Cerebellar cortex (tissue), 1 donor: ENCODE measurements around the gene AFF3.
"Not testable (repeated sequence)": the region's sequence is repeated elsewhere in the genome, so short reads cannot be mapped to it uniquely, and the experiment has no call there.

ENCODE experiments used
- DNase-seq: peaks from one replicate; pipeline ENCODE4 v3.0.0-alpha.2; 2015; ENCODE audit warnings: low spot score

Gene AFF3

DNA sequence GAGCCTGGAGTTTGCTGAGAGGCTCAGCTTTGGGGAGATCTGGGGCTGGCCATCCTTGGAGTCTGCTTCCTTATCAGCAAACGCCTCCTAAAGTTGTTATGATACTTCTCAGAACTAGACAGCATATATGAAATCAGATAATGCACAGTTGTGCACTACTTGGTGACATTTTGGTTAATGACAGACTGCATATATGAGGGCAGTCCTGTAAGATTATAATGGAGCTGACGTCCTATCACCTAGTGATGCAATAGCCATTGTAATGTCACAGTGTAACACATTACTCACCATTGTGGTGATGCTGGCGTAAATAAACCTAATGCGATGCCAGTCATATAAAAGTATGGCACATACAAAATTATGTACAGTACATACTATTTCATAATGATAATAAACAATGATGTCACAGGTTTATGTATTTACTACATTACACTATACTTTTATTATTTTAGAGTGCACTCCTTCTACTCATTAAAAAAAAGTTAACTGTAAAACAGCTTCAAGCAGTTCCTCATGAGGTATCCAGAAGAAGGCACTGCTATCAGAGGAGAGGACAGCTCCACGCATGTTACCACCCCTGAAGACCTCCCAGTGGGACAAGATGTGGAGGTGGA lies 354.5 kb downstream of the AFF3 start:
- DNase-seq, result no peak

DNA sequence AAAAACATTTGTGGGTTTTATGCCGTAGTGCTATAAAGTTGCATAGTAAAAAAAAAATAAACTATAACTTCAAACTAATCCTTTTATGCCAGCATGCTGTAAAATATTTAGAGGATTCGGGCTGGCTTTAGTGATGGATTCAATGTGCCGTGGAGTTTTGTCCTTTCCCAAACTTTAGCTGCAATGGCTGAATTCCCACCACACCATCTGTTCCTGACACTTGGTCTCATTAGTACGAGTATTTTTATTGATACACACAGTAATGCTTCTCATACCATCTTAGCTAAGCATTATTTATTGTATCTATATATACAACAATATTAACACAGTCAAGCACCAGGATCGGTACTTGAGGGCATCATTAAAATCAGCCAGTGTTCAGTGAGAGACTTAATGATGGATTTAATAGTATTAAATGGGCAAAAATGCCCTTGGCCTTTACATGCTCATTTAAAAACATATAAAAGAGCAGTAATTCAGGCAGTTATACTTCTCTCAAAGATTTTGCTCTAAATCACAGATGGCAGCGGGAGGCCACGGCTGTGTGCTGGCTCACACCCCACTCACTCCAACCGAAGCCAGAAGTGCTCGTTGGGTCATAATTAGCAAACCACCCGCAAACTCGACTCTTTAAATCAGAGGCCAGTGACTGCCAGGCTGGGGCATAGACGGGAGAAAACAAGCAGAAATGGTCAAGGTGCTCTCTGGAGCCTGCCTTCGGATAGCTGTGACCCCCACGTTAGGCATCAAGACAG lies 355.6 kb downstream of the AFF3 start:
- peak; percentile 65 for DNase-seq

DNA sequence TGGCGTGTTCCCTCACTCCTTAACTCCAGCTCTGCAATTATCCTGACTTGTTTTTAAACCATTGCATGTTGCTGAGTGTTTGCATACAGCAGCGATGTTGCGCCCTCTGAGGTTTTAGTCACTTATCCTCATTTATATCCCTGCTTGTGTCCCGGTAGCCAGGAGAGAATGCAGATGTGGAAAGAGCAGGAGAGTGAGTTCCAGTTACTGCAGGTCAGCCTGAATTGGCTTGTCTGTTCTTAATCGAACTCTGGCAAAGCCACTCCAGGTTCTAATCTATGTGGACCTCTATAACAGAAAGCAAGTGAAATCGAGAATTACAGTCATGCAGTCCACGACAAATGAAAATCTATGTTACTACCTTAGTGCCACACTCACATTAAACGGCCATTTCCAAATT lies 357.4 kb downstream of the AFF3 start:
- DNase-seq, result no peak

DNA sequence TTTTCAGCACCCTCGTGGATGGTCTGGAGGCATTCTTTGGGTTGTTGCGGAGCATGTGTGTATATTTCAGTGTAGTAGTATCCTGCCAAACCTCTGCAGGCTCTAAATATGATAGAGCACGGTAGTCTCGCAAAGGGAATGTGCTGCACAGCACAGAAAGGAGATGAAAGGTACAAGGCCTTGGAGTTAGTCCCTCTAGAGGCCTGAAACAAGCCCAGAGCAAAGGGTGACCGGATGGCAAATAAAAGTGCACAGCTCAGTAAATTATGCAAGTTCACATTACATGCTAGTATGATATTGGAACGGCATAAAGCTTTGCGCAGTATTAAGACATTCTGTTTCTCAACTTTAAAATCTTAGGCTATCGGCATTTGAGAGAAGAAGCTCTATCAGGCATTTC lies 358.1 kb downstream of the AFF3 start:
- no peak for DNase-seq

DNA sequence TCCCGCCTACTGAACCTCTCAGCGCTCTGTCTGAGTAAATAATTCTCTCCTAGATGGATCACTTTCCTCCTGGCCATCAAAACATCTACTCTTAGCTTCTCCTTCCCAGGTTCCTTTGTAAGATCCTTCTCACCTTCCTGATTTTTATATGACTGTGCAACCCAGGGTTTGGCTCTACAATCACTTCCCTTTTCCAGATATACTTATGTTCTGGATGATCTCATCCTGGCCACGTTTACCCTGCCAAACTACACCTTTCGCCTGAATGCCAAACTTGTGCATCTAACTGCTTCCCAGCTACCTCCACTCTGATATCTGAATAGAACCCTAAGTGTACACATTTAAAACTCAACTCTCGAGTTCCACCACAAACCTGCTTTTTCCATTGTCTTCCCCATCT lies 362.1 kb downstream of the AFF3 start:
- DNase-seq, result peak; percentile 53

DNA sequence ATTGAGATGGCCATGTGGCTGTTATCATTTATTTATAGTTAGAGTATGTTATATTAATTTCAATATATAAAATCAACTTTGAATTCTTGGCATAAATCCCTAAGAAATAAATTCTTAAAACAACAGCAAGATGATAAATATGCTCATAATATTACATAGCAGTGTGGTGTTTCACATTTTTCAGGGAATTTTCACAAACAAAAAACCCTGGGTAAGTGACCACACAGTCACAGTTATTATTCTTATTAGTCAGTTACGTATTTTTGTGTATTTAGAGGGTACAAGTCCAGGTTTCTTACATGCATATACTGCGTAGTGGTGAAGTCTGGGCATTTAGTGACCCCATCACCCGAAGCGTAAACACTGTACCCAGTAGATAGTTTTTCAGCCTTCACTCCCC lies 363.1 kb downstream of the AFF3 start:
- no peak for DNase-seq

DNA sequence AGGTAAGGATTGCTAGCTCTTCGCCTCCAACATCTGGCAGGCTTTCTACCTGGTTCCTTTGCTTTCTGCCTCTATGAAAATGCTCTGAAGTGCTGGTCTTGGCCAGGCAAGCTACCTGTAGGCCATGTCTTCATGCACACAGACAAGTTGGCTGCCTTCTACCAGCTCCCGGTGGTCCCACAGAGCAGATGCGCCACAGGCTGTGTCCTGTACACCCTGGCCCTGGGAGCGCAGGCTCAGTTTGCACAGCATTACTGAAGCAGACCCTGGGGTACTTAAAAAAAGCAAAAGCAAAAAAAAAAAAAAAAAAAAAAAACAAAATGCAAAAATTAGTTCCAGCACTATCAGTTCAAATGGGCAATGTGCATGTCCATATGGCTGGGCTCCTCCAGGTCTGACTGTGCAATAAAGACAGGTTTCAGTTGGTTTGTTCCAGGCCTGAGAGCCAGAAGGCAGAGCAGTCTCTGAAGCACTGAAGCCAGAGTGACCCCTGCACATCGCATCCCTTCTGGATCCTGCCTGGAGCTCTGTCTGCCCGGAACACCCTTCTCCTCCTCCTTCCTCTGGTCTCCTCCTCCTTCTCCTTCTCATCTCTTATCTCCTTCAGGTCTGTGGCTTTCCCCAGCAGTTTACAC lies 364.6 kb downstream of the AFF3 start:
- peak; percentile 88 for DNase-seq

DNA sequence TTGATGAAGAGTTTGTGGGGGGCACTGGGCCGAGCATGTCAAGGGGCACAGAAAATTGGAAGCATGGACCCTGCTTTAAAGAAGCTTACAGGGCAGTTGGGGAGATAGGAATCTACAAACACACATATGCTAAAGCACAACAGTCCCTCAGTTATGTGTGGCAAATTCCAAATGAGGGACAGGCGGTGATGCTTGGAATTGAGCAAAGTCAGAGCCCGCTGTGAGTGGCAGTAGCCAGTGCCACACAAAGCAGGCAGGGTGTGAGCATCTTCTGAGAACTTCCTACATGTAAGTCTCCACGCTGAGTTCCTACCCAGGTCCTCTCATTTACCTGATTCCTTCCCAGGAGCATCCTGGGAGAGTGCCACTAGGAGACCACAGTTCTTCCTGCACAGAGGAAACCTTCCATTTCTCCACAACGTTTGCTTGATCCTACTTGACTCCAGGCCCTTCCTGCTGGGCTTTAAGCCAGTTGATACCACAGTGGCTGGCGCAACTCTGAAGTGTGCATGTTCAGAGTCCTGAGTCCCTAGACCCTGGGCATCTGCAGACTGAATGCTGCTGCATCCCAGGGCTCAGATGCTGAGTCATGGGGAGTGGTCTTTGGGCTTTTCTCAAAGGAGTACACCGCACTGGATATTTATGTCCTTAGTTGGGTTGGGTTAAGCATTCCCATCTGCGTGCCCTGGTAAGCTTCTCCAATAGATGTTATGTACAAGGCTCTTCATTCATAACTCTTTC lies 365.3 kb downstream of the AFF3 start:
- peak; percentile 57 for DNase-seq

DNA sequence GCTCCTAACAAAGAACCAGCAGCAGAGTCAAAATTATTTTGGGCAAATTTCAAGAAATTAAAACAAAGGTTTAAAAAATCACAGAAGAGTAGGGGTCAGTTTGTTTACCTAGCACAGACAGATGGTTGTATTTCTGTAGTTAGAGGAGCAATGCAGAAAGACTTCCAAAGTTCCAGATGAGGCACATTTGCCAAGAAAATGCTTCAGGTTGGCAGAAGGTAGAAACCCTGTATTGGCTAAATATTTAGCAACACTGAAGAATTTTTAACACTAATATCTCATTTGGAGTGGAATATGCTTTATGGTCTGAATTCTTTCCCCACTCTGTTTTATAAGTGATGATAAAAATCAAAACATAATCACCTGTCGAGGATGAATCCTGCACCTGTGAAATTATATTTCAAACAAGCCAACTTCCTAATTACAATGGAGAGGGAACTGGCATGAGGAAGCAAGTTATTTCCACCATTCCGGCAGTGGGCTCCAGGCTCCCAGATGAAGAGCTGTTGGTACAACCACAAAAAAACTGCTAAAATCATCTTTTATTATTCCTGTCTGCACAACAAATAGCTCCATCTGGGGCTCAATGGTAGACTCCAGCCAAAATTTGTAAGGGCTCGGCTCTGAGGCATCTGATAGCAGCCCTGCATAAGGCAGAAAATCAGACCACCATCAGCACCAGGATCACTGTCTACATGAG lies 366.0 kb downstream of the AFF3 start:
- peak; percentile 88 for DNase-seq

DNA sequence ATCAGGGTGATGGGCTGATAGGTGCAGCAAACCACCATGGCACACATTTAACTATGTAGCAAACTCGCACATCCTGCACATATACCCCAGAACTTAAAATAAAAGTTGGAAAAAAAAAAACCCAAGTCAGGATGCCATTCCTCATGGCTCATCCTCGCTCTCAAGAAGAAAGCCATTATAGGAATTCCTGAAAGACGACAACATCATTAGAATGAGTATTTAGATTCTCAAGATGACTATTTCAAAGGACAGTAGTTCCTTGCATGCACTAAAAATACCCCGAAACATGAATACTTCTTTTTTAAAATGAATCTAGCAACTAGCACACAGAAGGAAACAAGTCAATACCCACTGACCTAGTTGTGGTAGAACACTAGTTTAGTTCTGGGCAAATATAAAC lies 366.8 kb downstream of the AFF3 start:
- DNase-seq, result no peak

DNA sequence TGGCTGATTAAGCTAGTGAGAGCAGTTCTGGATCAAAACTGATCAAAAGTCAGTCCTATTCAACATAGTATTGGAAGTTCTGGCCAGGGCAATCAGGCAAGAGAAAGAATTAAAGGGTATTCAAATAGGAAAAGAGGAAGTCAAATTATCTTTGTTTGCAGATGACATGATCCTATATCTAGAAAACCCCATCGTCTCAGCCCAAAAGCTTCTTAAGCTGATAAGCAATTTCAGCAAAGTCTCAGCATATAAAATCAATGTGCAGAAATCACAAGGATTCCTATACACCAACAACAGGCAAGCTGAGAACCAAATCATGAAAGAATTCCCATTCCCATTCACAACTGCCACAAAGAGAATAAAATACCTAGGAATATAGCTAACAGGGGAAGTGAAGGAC lies 368.7 kb downstream of the AFF3 start:
- not testable (repeated sequence) for DNase-seq

DNA sequence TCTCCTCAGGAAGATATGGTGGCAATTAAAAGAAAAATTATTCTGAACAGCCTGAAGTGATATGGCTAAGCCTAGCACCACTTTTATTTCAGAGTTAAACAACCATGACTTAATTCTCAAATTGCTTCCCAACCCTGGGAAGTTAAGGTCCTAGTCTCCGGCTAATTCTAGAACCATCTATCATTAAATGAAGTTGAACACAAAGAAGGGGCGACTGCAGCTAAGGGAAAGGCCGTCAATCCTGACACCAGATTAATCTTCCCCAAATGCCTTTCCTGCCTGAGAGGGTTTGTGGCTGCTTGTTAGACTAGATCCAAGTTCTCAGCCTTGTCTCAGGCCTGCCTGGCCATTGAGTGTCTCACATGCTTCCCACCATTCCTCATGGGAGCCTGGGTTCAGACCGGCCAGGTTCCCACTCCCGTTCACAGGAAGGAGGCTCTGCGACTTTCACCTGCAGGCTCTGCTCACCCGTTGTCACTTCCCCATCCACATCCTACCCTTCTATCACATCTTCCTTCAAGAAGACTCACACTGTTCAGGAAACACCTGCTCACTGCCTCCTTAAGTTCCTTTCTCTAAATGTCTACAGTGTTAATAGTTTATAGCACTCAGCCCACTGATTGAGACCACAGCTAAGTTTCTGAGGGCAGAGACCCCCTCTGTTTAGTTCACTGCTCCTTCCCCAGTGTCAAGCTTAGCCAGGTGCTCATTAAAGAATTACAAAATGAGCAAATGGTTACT lies 369.6 kb downstream of the AFF3 start:
- no peak for DNase-seq

DNA sequence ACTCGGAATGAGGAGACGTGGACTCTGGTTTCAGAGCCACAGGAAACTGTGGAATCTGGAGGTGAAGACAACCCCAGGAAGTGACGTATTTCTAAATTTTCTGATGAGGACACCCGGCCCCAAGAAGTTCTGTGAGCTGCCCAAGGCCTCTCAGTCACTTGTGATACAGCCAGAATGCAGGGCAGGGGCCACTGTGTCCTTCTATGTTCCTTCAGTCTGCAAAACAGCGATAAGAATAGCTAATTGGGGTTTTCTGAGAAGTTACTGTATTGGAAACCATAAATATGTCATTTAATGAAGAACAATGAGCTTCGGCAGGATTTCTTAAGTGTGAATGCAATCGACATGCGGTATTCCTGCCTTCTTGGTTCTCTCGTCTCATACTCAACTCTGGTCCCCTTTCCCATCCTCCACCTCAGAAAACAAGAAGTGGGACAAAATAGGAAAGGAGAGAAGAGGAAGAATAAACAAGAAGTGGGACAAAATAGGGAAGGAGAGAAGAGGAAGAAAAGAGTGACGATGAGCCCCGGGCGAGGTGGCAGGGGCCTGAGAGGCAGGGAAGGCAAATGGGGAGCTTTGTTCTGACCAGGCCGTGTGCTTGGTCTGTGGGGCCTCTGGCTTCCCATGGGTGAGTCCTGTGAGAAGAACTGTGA lies 370.6 kb downstream of the AFF3 start:
- DNase-seq, result no peak

DNA sequence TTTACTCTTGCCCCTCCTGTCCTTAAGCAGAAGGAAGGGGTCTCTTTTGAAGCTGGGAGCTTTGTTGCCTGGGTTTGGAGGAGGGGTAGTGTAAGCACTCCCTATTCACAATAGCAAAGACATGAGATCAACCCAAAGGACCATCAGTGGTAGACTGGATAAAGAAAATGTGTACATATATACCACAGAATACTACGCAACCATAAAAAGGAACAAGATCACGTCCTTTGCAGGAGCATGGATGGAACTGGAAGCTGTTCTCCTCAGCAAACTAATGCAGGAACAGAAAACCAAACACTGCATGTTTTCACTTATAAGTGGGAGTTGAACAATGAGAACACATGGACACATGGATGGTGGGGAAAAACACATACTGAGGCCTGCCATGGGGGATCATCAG lies 371.5 kb downstream of the AFF3 start:
- no peak for DNase-seq

DNA sequence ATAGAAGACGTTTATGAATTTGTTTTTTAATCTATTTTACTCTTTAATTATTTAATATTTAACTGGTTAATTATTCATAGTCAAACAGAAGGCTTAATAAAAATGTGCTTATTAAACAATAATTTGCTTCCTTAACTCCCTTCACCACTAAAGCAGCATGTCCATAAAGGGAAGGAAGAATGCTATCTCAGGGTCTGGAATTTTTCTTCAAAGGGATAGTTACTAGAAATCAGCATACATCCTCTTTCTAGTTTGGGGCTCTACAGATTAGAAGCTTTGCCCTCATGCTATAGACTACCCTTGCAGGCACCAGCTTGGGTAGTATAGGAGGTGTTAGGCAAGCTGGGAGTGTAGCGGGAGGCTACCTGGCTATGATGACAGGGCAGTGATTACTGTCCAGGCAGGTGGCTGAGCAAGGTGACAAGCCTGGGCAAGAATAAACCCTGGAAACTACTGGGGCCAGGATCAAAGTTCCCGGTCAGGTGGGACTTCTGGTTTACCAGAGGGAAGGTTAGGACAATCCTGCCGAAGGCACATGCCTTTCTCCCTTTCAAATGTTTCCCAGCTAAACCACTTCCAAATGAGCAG lies 376.6 kb downstream of the AFF3 start:
- no peak for DNase-seq

DNA sequence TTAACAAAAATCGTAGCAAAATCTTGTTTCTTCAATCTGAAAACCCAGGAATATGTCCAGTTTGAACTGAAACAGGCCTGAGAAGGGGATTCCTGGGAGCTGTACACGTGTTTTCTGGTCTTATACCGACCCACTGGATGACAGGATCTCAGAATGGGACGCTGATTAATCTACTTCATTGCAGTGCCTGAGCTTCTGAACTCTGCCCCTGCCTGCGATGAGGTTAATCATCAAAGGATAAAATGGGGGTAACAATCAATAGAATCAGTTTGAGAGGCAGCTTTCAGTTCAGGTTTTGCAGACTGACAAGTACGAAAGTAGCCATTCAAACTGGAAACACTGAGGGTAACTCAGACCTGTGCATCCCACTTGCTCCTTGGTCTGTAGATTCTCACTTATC lies 378.6 kb downstream of the AFF3 start:
- DNase-seq, result no peak

DNA sequence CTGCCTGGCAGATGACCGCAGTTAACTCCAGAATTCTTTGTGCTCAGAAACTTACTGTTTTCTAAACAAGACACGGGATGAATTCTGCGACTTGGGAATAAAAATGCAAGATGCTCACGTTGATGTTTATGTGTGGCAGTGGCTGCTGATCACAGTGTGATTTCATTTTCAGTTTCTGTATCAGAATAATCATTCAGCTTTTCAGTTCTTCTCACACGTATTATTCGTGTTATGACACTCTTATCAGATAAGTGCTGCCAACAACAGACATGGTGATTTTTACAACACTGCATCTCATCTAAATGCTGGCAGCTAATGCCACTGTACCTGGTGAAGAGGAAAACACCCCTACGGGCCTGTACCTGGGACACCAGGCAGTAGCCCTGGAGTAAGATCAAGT lies 379.7 kb downstream of the AFF3 start:
- no peak for DNase-seq

DNA sequence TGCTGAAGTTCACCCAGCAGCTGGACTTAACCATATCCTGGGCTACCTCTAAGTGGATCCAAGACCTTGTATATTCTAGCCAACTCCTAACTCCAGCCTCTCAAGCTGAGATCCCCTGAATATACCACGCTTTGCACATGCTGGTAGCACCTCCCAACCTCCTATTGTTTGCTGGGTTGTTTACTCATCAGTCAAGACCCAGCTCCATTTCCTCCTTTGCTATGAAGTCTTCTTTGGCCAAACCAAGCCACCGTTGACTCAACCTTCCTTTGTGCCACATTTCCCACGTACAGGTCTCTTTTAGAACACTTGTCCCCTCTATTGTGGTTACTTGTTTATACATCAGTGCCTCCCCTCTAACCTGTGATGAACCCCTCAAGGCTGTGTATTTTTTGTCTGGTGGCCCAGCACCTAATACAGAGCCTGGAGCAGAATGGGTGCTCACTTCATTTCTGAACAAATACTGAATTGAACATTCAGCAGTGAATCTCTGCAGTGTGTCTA lies 384.7 kb downstream of the AFF3 start:
- no peak for DNase-seq

DNA sequence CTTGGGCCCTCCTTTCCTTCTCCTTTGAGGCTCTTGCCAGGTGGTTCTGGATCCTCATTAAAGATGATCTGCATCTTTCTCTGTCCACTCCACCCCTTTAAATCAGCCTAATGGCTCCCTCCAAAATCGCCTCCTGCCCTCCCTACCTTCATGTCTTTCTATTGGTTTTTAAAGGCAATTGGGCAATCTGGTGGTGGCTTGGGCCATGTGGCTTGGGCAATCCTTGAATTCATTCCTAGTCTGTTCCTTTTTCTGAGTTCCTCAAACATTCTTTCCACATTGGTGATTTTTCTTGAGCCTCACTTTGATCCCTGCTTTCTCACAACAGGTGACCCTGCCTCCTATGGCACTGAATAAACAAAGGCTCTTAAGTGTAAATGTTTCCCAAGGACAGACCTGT lies 386.3 kb downstream of the AFF3 start:
- DNase-seq, result no peak

DNA sequence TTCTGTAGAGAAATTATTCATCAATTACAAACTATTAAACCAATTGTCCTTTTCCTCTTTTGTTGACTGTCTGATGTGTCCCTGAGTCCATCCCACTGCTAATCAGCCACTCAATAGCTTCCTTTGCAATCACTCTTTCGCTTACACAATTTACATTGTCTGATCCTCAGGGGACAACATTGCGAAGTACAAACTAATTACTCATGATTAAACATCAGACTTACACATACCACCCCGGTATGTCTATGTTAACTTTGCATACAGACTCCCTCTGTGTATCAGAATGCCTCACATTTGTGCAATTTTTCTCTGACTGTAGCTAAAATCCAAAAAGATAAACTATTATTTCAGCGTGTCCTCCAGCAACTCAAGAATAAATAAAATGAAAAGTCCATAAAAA lies 388.2 kb downstream of the AFF3 start:
- no peak for DNase-seq
